CD14-positive monocyte (primary cell): Measurements from ENCODE around the gene PDE6B. TPM values are rescaled to one million over a fixed set of nuclear protein-coding genes. Genes with fewer than 3 reads are reported as not detected.
A peak's percentile ranks its signal among the peaks of the same experiment; 100 is the strongest.

Experiments used
- DNase-seq, 3 donors: peaks; one replicate each; pipeline ENCODE4 v3.0.0-alpha.2; 2011 to 2022
- H2AFZ ChIP-seq: 2 replicates; pipeline ENCODE4 v1.6.0; 2012; ENCODE audit warnings: mild to moderate bottlenecking, low read depth, low read length, inconsistent platforms; ENCODE audit not compliant: insufficient read depth, poor library complexity, severe bottlenecking
- H3K27ac ChIP-seq, 2 donors: 1 replicate in 1 of 2; 2 replicates in 1 of 2; pipeline ENCODE4 v1.5.1; 2012 to 2013; ENCODE audit warnings: low read length in 2 of 2, control low read depth in 1 of 2, inconsistent platforms in 1 of 2, low read depth in 1 of 2, mild to moderate bottlenecking in 1 of 2
- H3K27me3 ChIP-seq, 2 donors: one replicate each; pipeline versions ENCODE4 v1.6.0 to v1.6.1; 2011 to 2013; ENCODE audit warnings: low read length in 2 of 2; ENCODE audit not compliant: control insufficient read depth in 2 of 2, insufficient read depth in 2 of 2
- H3K36me3 ChIP-seq, 2 donors: replicated peaks in 1 of 2; 1 replicate in 1 of 2; 2 replicates in 1 of 2; pipeline versions ENCODE4 v1.5.1 to v1.6.1; 2012 to 2013; ENCODE audit warnings: low read length in 2 of 2, control low read depth in 1 of 2, inconsistent platforms in 1 of 2, mild to moderate bottlenecking in 1 of 2; ENCODE audit not compliant: insufficient read depth in 2 of 2, control insufficient read depth in 1 of 2
- H3K4me1 ChIP-seq, 2 donors: 1 replicate in 1 of 2; 2 replicates in 1 of 2; pipeline versions ENCODE4 v1.5.1 to v1.6.1; 2012 to 2013; ENCODE audit warnings: low read length in 2 of 2, control low read depth in 1 of 2, inconsistent platforms in 1 of 2, mild to moderate bottlenecking in 1 of 2, moderate library complexity in 1 of 2; ENCODE audit not compliant: insufficient read depth in 2 of 2, control insufficient read depth in 1 of 2
- H3K4me2 ChIP-seq: replicated peaks from 2 replicates; pipeline ENCODE3; 2012; ENCODE audit warnings: low read length, moderate library complexity, mild to moderate bottlenecking; ENCODE audit not compliant: poor library complexity, severe bottlenecking; ENCODE audit errors: extremely low read depth
- H3K4me3 ChIP-seq, 3 experiments: fragments of 200-600 bp in 1 of 3; sonication (generic) in 1 of 3; replicated peaks in 1 of 3; 1 replicate in 2 of 3; 2 replicates in 1 of 3; pipeline ENCODE4 v1.5.1; 2011 to 2013; ENCODE audit warnings: low read length in 3 of 3, mild to moderate bottlenecking in 3 of 3, control low read depth in 2 of 3, low read depth in 2 of 3, inconsistent platforms in 1 of 3, moderate library complexity in 1 of 3
- H3K79me2 ChIP-seq: 2 replicates; pipeline ENCODE4 v1.6.0; 2012; ENCODE audit warnings: mild to moderate bottlenecking, control low read depth, inconsistent platforms, low read length, moderate library complexity; ENCODE audit not compliant: insufficient read depth
- H3K9ac ChIP-seq: 2 replicates; pipeline ENCODE4 v1.6.0; 2017; ENCODE audit warnings: low read length, mild to moderate bottlenecking; ENCODE audit not compliant: insufficient read depth, poor library complexity, severe bottlenecking
- H3K9me3 ChIP-seq, 2 donors: replicated peaks in 1 of 2; 1 replicate in 1 of 2; 2 replicates in 1 of 2; pipeline versions ENCODE4 v1.5.1 to v1.6.1; 2012 to 2013; ENCODE audit warnings: low read length in 2 of 2, control low read depth in 1 of 2; ENCODE audit not compliant: control insufficient read depth in 1 of 2, insufficient read depth in 1 of 2
- H4K20me1 ChIP-seq: 2 replicates; pipeline ENCODE4 v1.6.0; 2012; ENCODE audit warnings: mild to moderate bottlenecking, low read length, control low read depth, moderate library complexity; ENCODE audit not compliant: insufficient read depth
- H3K27ac Mint-ChIP-seq, 7 donors: one replicate each; pipeline ENCODE4 v1.8.0; 2020; ENCODE audit warnings: mild to moderate bottlenecking in 7 of 7, mixed read lengths in 7 of 7, moderate library complexity in 6 of 7, inconsistent platforms in 2 of 7
- H3K27me3 Mint-ChIP-seq, 3 donors: one replicate each; pipeline ENCODE4 v1.8.0; 2021 to 2022; ENCODE audit warnings: low read depth in 3 of 3, mild to moderate bottlenecking in 3 of 3, mixed read lengths in 3 of 3, moderate library complexity in 3 of 3, inconsistent platforms in 1 of 3
- H3K36me3 Mint-ChIP-seq, 2 donors: one replicate each; pipeline ENCODE4 v1.8.0; 2020; ENCODE audit warnings: mixed read lengths in 2 of 2, inconsistent platforms in 1 of 2, mild to moderate bottlenecking in 1 of 2
- H3K4me1 Mint-ChIP-seq: one replicate; pipeline ENCODE4 v1.8.0; 2020; ENCODE audit warnings: mild to moderate bottlenecking, mixed read lengths
- H3K4me3 Mint-ChIP-seq, 2 donors: one replicate each; pipeline ENCODE4 v1.8.0; 2020; ENCODE audit warnings: mild to moderate bottlenecking in 2 of 2, mixed read lengths in 2 of 2, moderate library complexity in 1 of 2
- H3K9me3 Mint-ChIP-seq, 7 donors: one replicate each; pipeline ENCODE4 v1.8.0; 2020 to 2022; ENCODE audit warnings: mixed read lengths in 7 of 7, mild to moderate bottlenecking in 6 of 7, moderate library complexity in 6 of 7, inconsistent platforms in 2 of 7
- WGBS: methylation state at CpG from one replicate; pipeline ENCODE4 v1.1.5; 2013; ENCODE audit warnings: missing lambda C conversion rate; ENCODE audit not compliant: insufficient coverage; 5-methylcytosine and 5-hydroxymethylcytosine counted together
- intact Hi-C, 2 donors: fragments of 100-400 bp; cut with micrococcal nuclease; formaldehyde crosslinking; loops; one replicate each; pipeline versions ENCODE4 v1.15.0 to v1.15.1; 2023
- polyA plus RNA-seq, 3 donors: library from polyadenylated mRNA; depleted of rRNA in 1 of 3; unstranded in 2 of 3; stranded (reverse) in 1 of 3; fragments of 300-500 nt in 2 of 3; fragments of >200 nt in 1 of 3; fragmentation: Illumina TruSeq in 2 of 3; gene quantifications; 1 replicate in 2 of 3; 2 replicates in 1 of 3; pipeline ENCODE4 v1.2.3, GENCODE V29; 2012 to 2021
- TF ChIP-seq, protein P1 (sequence below): fragments of 200-600 bp; IDR thresholded peaks from one replicate; pipeline ENCODE4 v1.8.0; 2022; ENCODE audit warnings: antibody characterized with exemption, mild to moderate bottlenecking

The PDE6B gene
- polyA plus RNA-seq, 3 donors = 3.7 to 6.3 (median 4.6) TPM

DNA sequence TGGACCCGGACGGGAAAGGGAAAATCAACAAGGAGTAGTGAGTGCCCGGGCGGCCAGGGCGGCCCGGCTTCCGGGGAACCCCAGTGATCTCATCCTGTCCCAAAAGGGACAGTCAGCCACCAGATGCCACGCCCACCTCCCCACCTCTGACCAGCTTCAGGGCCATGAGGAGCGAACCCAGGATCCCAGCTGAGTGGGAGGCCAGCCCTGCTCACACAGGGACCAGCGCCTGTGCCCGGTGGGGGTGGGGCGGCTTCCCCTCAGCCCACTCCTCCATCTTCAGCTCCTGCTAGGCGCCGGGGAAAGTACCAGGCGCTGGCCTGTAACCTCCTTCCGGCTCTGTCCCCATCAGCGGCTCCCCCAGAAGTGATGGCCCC is 55.2 kb downstream of the PDE6B start:
- Mint-ChIP-seq H3K4me1 (peaks cover 25% of the 10 kb centered on the region), H3K4me3 (peak overlapping the region; percentile 56 to 75), H3K36me3 (peaks cover 7 to 17% of the 10 kb centered on the region in 2 donors), H3K9me3 (peaks cover 0 to 2% (median 0%) of the 10 kb centered on the region in 7 donors), H3K27me3 (peaks cover 5 to 19% (median 10%) of the 10 kb centered on the region in 3 donors), H3K27ac (peak overlapping the region in 2 of 7 donors; percentile 46 to 50)
- Histone ChIP-seq H3K9ac (peak overlapping the region; percentile 8), H3K27me3 (no peaks in the 10 kb centered on the region), H3K79me2 (no peaks in the 10 kb centered on the region), H2AFZ (peak overlapping the region; percentile 50), H3K4me1 (peaks cover 22 to 31% of the 10 kb centered on the region in 2 donors), H3K27ac (no peak overlapping the region), H3K9me3 (no peaks in the 10 kb centered on the region), H3K4me3 (peak overlapping the region in 1 of 3 experiments; percentile 63), H4K20me1 (peaks cover 31% of the 10 kb centered on the region), H3K36me3 (peaks cover 4 to 8% of the 10 kb centered on the region in 2 donors), H3K4me2 (peak overlapping the region; percentile 76)
- intact Hi-C loops = loop anchor here in 1 of 2 donors (5.0 to 10.0 kb wide), 2 partner anchors 102 to 346 kb away; partner anchors contain the start of gene ZNF141
- 95% methylated on average over 4 of the region's 17 CpGs for WGBS
- peak in 1 of 3 donors; percentile 56 for DNase-seq
- TF ChIP-seq, protein P1, sequence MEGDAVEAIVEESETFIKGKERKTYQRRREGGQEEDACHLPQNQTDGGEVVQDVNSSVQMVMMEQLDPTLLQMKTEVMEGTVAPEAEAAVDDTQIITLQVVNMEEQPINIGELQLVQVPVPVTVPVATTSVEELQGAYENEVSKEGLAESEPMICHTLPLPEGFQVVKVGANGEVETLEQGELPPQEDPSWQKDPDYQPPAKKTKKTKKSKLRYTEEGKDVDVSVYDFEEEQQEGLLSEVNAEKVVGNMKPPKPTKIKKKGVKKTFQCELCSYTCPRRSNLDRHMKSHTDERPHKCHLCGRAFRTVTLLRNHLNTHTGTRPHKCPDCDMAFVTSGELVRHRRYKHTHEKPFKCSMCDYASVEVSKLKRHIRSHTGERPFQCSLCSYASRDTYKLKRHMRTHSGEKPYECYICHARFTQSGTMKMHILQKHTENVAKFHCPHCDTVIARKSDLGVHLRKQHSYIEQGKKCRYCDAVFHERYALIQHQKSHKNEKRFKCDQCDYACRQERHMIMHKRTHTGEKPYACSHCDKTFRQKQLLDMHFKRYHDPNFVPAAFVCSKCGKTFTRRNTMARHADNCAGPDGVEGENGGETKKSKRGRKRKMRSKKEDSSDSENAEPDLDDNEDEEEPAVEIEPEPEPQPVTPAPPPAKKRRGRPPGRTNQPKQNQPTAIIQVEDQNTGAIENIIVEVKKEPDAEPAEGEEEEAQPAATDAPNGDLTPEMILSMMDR = no peak

GRCh38 chr4:680928-681645 is 55.7 kb downstream of the PDE6B start:
- peak overlapping the region; percentile 8 for H3K9ac ChIP-seq
- 3% methylated on average over 30 of the region's 62 CpGs for WGBS
- DNase-seq = peak; percentile 39 to 50 (median 47)

More at GRCh38 chr4:680928-681645, 55.7 kb downstream of the PDE6B start:
- H3K4me1 ChIP-seq = peaks cover 21 to 29% of the 10 kb centered on the region in 2 donors
- peak overlapping the region; percentile 76 for H3K4me2 ChIP-seq
- H3K9me3 Mint-ChIP-seq = peaks cover 0 to 2% (median 0%) of the 10 kb centered on the region in 7 donors
- H3K27ac ChIP-seq = no peak overlapping the region
- peaks cover 12 to 23% of the 10 kb centered on the region in 2 donors for H3K36me3 Mint-ChIP-seq
- no peaks in the 10 kb centered on the region for H3K27me3 ChIP-seq
- peaks cover 35% of the 10 kb centered on the region for H4K20me1 ChIP-seq
- H3K27me3 Mint-ChIP-seq = peaks cover 5 to 19% (median 10%) of the 10 kb centered on the region in 3 donors
- peak overlapping the region; percentile 56 to 75 for H3K4me3 Mint-ChIP-seq
- no peaks in the 10 kb centered on the region for H3K9me3 ChIP-seq
- peak overlapping the region in 2 of 7 donors; percentile 46 to 50 for H3K27ac Mint-ChIP-seq
- H3K4me3 ChIP-seq = peak overlapping the region; percentile 5 to 63 (median 26)
- intact Hi-C loops = loop anchor here in 1 of 2 donors (5.0 to 10.0 kb wide), 2 partner anchors 101 to 346 kb away; partner anchors contain the start of gene ZNF141
- H2AFZ ChIP-seq = peak overlapping the region; percentile 50
- no peaks in the 10 kb centered on the region for H3K79me2 ChIP-seq
- H3K36me3 ChIP-seq = peaks cover 4 to 14% of the 10 kb centered on the region in 2 donors
- TF ChIP-seq, protein P1 = no peak
- H3K4me1 Mint-ChIP-seq = peaks cover 27% of the 10 kb centered on the region
